HG02678 (cell line): ENCODE data around the gene MPV17L2.

Experiments
- ATAC-seq: cut with Tn5 transposase; IDR thresholded peaks from one replicate; pipeline ENCODE4 v1.9.1; 2021; ENCODE audit warnings: mild to moderate bottlenecking, moderate library complexity; ENCODE audit not compliant: unreplicated experiment

The MPV17L2 gene

GRCh38 chr19:18160493-18160970 lies 32.5 kb upstream of the MPV17L2 start:
- ATAC-seq: no peak

GRCh38 chr19:18160971-18161635 lies 31.9 kb upstream of the MPV17L2 start:
- ATAC-seq: peak; percentile 82

GRCh38 chr19:18161636-18162002 lies 31.4 kb upstream of the MPV17L2 start:
- ATAC-seq: no peak

GRCh38 chr19:18164072-18164471 lies 28.9 kb upstream of the MPV17L2 start:
- no peak for ATAC-seq

GRCh38 chr19:18165794-18166544 lies 27.0 kb upstream of the MPV17L2 start:
- ATAC-seq: no peak

GRCh38 chr19:18167011-18167410 lies 26.0 kb upstream of the MPV17L2 start:
- ATAC-seq: no peak

GRCh38 chr19:18167975-18168645 lies 24.9 kb upstream of the MPV17L2 start:
- ATAC-seq: peak; percentile 46

- ATAC-seq: no peak
Observed at GRCh38 chr19:18168673-18169381, 24.2 kb upstream of the MPV17L2 start.

GRCh38 chr19:18170714-18171255 lies 22.2 kb upstream of the MPV17L2 start:
- no peak for ATAC-seq

GRCh38 chr19:18171605-18172327 lies 21.3 kb upstream of the MPV17L2 start:
- no peak for ATAC-seq

- ATAC-seq: no peak
Observed at GRCh38 chr19:18172331-18173053, 20.5 kb upstream of the MPV17L2 start.

GRCh38 chr19:18173054-18173571 lies 19.9 kb upstream of the MPV17L2 start:
- ATAC-seq: peak; percentile 15

GRCh38 chr19:18173572-18174288 lies 19.3 kb upstream of the MPV17L2 start, which contains the start of gene IFI30:
IFI30 (plus strand) TSS chr19:18173813; CDS start chr19:18173842, 29 bp downstream.
- ATAC-seq: peak; percentile 63

- ATAC-seq: no peak
Observed at GRCh38 chr19:18174983-18175382, 18.0 kb upstream of the MPV17L2 start.

GRCh38 chr19:18176367-18177310 lies 16.4 kb upstream of the MPV17L2 start:
- no peak for ATAC-seq

- no peak for ATAC-seq
Observed at GRCh38 chr19:18179957-18180356, 13.1 kb upstream of the MPV17L2 start.

GRCh38 chr19:18183529-18183928 lies 9.5 kb upstream of the MPV17L2 start:
- no peak for ATAC-seq
